WTC11 (cell line): ENCODE results near the gene KSR2. TPM values are rescaled to one million over a fixed set of nuclear protein-coding genes. Genes with fewer than 3 reads are reported as not detected.

Source experiments
- ATAC-seq: fragments of 200-7000 bp; cut with Tn5 transposase; 2 replicates; pipeline ENCODE4 v1.10.0; 2021; ENCODE audit warnings: mild to moderate bottlenecking, moderate library complexity
- CTCF ChIA-PET: fragments of 300-600 bp; sonication (Branson Sonifier 250); formaldehyde crosslinking; loops from one replicate; lab custom pipeline; 2021; ENCODE audit warnings: antibody characterized with exemption; lab: Charles Lee
- POLR2A ChIA-PET: fragments of 350-600 bp; sonication (Branson Sonifier 250); formaldehyde crosslinking; loops from one replicate; lab custom pipeline; 2021; ENCODE audit warnings: antibody characterized with exemption; lab: Charles Lee
- DNase-seq: peaks from one replicate; pipeline ENCODE4 v3.0.0; 2021; ENCODE audit warnings: low spot score
- H3K27ac Mint-ChIP-seq: 2 replicates; pipeline ENCODE4 v1.8.0; 2021; ENCODE audit warnings: mixed read lengths
- H3K27me3 Mint-ChIP-seq: 2 replicates; pipeline ENCODE4 v1.8.0; 2021; ENCODE audit warnings: low read depth, mild to moderate bottlenecking, moderate library complexity, mixed read lengths
- H3K36me3 Mint-ChIP-seq: 2 replicates; pipeline ENCODE4 v1.8.0; 2021; ENCODE audit warnings: mixed read lengths
- H3K4me1 Mint-ChIP-seq: 2 replicates; pipeline ENCODE4 v1.8.0; 2022; ENCODE audit warnings: mixed read lengths
- H3K4me3 Mint-ChIP-seq: 2 replicates; pipeline ENCODE4 v1.8.0; 2021; ENCODE audit warnings: mild to moderate bottlenecking, moderate library complexity, mixed read lengths
- H3K9me3 Mint-ChIP-seq: 2 replicates; pipeline ENCODE4 v1.8.0; 2021; ENCODE audit warnings: mixed read lengths
- ATF6 ChIP-seq: sonication (generic); formaldehyde crosslinking; IDR thresholded peaks from 2 replicates; pipeline ENCODE4 v1.8.1; 2023; ENCODE audit warnings: mild to moderate bottlenecking, missing genetic modification reagents
- E2F1 ChIP-seq: sonication (generic); formaldehyde crosslinking; IDR thresholded peaks from 2 replicates; pipeline ENCODE4 v1.8.0; 2022; ENCODE audit warnings: mild to moderate bottlenecking, missing genetic modification reagents
- ERG ChIP-seq: fragments of 250-450 bp; sonication (Bioruptor Pico); IDR thresholded peaks from 2 replicates; pipeline ENCODE4 v1.8.0; 2021; ENCODE audit warnings: mild to moderate bottlenecking
- GTF2I ChIP-seq: fragments of 250-450 bp; sonication (Bioruptor Pico); conservative IDR thresholded peaks from 2 replicates; pipeline ENCODE4 v1.4.0; 2021; ENCODE audit warnings: mild to moderate bottlenecking
- IRF2 ChIP-seq: sonication (generic); formaldehyde crosslinking; IDR thresholded peaks from 2 replicates; pipeline ENCODE4 v1.8.0; 2022; ENCODE audit warnings: low read depth, missing genetic modification reagents, borderline replicate concordance
- MAX ChIP-seq: sonication (generic); formaldehyde crosslinking; IDR thresholded peaks from 2 replicates; pipeline ENCODE4 v1.8.0; 2022; ENCODE audit warnings: mild to moderate bottlenecking, missing genetic modification reagents
- MXD4 ChIP-seq: fragments of 250-450 bp; sonication (Bioruptor Pico); IDR thresholded peaks from 2 replicates; pipeline ENCODE4 v1.8.0; 2021; ENCODE audit warnings: mild to moderate bottlenecking, moderate library complexity, borderline replicate concordance
- SMAD3 ChIP-seq: sonication (generic); formaldehyde crosslinking; IDR thresholded peaks from 2 replicates; pipeline ENCODE4 v1.8.0; 2022; ENCODE audit warnings: missing genetic modification reagents, mild to moderate bottlenecking, borderline replicate concordance
- USF1 ChIP-seq: sonication (generic); formaldehyde crosslinking; IDR thresholded peaks from 2 replicates; pipeline ENCODE4 v1.8.0; 2022; ENCODE audit warnings: mild to moderate bottlenecking, missing genetic modification reagents
- USF2 ChIP-seq: sonication (generic); formaldehyde crosslinking; IDR thresholded peaks from 2 replicates; pipeline ENCODE4 v1.8.1; 2023; ENCODE audit warnings: mild to moderate bottlenecking, missing genetic modification reagents, moderate library complexity
- ZBTB43 ChIP-seq: sonication (generic); formaldehyde crosslinking; IDR thresholded peaks from 2 replicates; pipeline ENCODE4 v1.8.1; 2023; ENCODE audit warnings: mild to moderate bottlenecking, missing genetic modification reagents
- ZMAT4 ChIP-seq: fragments of 250-450 bp; sonication (Bioruptor Pico); IDR thresholded peaks from 2 replicates; pipeline ENCODE4 v1.9.0; 2021; ENCODE audit warnings: mild to moderate bottlenecking
- ZNF219 ChIP-seq: sonication (generic); formaldehyde crosslinking; IDR thresholded peaks from 2 replicates; pipeline ENCODE4 v1.8.0; 2023; ENCODE audit warnings: missing genetic modification reagents, mild to moderate bottlenecking, borderline replicate concordance
- ZNF232 ChIP-seq: sonication (generic); formaldehyde crosslinking; IDR thresholded peaks from 2 replicates; pipeline ENCODE4 v1.8.0; 2022; ENCODE audit warnings: mild to moderate bottlenecking, missing genetic modification reagents
- ZNF512 ChIP-seq: sonication (generic); formaldehyde crosslinking; IDR thresholded peaks from 2 replicates; pipeline ENCODE4 v1.8.1; 2022; ENCODE audit warnings: missing genetic modification reagents, borderline replicate concordance
- total RNA-seq: library from RNA; stranded (reverse); gene quantifications from 3 replicates; pipeline ENCODE4 v1.2.3, GENCODE V29; 2021

Gene KSR2
- total RNA-seq, 1 experiment from 2014 or later = 2.4 TPM

GRCh38 chr12:117743761-117744160 lies 225.0 kb downstream of the KSR2 start (continued):
- TF ChIP-seq ZMAT4 (no peak), ATF6 (CRISPR knock-in tag) (no peak), ZNF512 (CRISPR knock-in tag) (no peak), ZNF219 (no peak), MAX (no peak), SMAD3 (CRISPR knock-in tag) (no peak), USF1 (CRISPR knock-in tag) (no peak), E2F1 (CRISPR knock-in tag) (no peak), USF2 (no peak), ZBTB43 (no peak), ZNF232 (no peak), ERG (CRISPR knock-in tag) (no peak)

GRCh38 chr12:117742721-117743120 lies 226.1 kb downstream of the KSR2 start:
- Mint-ChIP-seq H3K4me1 (peaks cover 5% of the 10 kb centered on the region), H3K9me3 (peaks cover 13% of the 10 kb centered on the region), H3K27ac (no peak overlapping the region), H3K36me3 (no peaks in the 10 kb centered on the region), H3K27me3 (no peaks in the 10 kb centered on the region), H3K4me3 (no peak overlapping the region)
- no peak for ATAC-seq
- ChIA-PET POLR2A (no interaction called here), CTCF (no interaction called here)
- no peak for DNase-seq
- TF ChIP-seq IRF2 (no peak), MXD4 (CRISPR knock-in tag) (no peak), GTF2I (CRISPR knock-in tag) (no peak)
